Endothelial cell (in vitro differentiated cells): ENCODE measurements around the gene ENAH. TPM values are rescaled to one million over a fixed set of nuclear protein-coding genes. Genes with fewer than 3 reads are reported as not detected.

Experiments
- DNase-seq: peaks from one replicate; pipeline ENCODE4 v3.0.0; 2021; ENCODE audit warnings: low spot score
- H3K27ac Mint-ChIP-seq: one replicate; pipeline ENCODE4 v1.8.0; 2021; ENCODE audit warnings: mixed read lengths, inconsistent platforms; ENCODE audit not compliant: unreplicated experiment
- H3K27me3 Mint-ChIP-seq: one replicate; pipeline ENCODE4 v1.8.0; 2021; ENCODE audit warnings: mild to moderate bottlenecking, moderate library complexity, mixed read lengths, inconsistent platforms; ENCODE audit not compliant: unreplicated experiment
- H3K36me3 Mint-ChIP-seq: one replicate; pipeline ENCODE4 v1.8.0; 2021; ENCODE audit warnings: mild to moderate bottlenecking, low read depth, mixed read lengths, inconsistent platforms; ENCODE audit not compliant: unreplicated experiment
- H3K4me1 Mint-ChIP-seq: one replicate; pipeline ENCODE4 v1.8.0; 2021; ENCODE audit warnings: mild to moderate bottlenecking, mixed read lengths, inconsistent platforms; ENCODE audit not compliant: unreplicated experiment
- H3K4me3 Mint-ChIP-seq: one replicate; pipeline ENCODE4 v1.8.0; 2021; ENCODE audit warnings: mild to moderate bottlenecking, mixed read lengths, inconsistent platforms; ENCODE audit not compliant: unreplicated experiment
- H3K9me3 Mint-ChIP-seq: one replicate; pipeline ENCODE4 v1.8.0; 2021; ENCODE audit warnings: mixed read lengths, inconsistent platforms; ENCODE audit not compliant: unreplicated experiment
- CTCF ChIP-seq: fragments of 200-600 bp; sonication (generic); IDR thresholded peaks from one replicate; pipeline ENCODE4 v1.5.0; 2021; ENCODE audit warnings: antibody characterized with exemption; ENCODE audit not compliant: unreplicated experiment
- total RNA-seq: library from RNA; stranded (reverse); fragmentation: NEBNext Ultra II Directional; extraction: Animal tissue kit (Norgen Biotek cat#: 25700); gene quantifications from one replicate; pipeline ENCODE4 v1.2.1, GENCODE V29; 2021; ENCODE audit not compliant: unreplicated experiment

ENAH gene
- total RNA-seq, 1 donor from 2014 or later, result 82.9 TPM

- no peaks in the 10 kb centered on the region for H3K36me3 Mint-ChIP-seq
- H3K27me3 Mint-ChIP-seq, result peaks cover 4% of the 10 kb centered on the region
- no peak for DNase-seq
- H3K4me3 Mint-ChIP-seq, result no peak overlapping the region
- no peak for TF ChIP-seq CTCF
- no peaks in the 10 kb centered on the region for H3K9me3 Mint-ChIP-seq
- peaks cover 27% of the 10 kb centered on the region for H3K4me1 Mint-ChIP-seq
- no peak overlapping the region for H3K27ac Mint-ChIP-seq
Measured at GRCh38 chr1:225446595-225446960, 206.3 kb downstream of the ENAH start.

GRCh38 chr1:225445639-225446594, 207.0 kb downstream of the ENAH start:
- Mint-ChIP-seq H3K27me3 (peaks cover 3% of the 10 kb centered on the region), H3K27ac (no peak overlapping the region), H3K4me3 (no peak overlapping the region), H3K9me3 (no peaks in the 10 kb centered on the region), H3K4me1 (peaks cover 27% of the 10 kb centered on the region), H3K36me3 (no peaks in the 10 kb centered on the region)
- DNase-seq, result no peak
- TF ChIP-seq CTCF, result no peak

- no peak for DNase-seq
- TF ChIP-seq CTCF, result no peak
- peaks cover 3% of the 10 kb centered on the region for H3K27me3 Mint-ChIP-seq
- no peak overlapping the region for H3K4me3 Mint-ChIP-seq
- peaks cover 23% of the 10 kb centered on the region for H3K4me1 Mint-ChIP-seq
- no peaks in the 10 kb centered on the region for H3K36me3 Mint-ChIP-seq
- H3K27ac Mint-ChIP-seq, result no peak overlapping the region
- H3K9me3 Mint-ChIP-seq, result no peaks in the 10 kb centered on the region
Measured at GRCh38 chr1:225442123-225442505, 210.8 kb downstream of the ENAH start.

GRCh38 chr1:225441314-225442122, 211.4 kb downstream of the ENAH start:
- Mint-ChIP-seq H3K4me3 (no peak overlapping the region), H3K36me3 (no peaks in the 10 kb centered on the region), H3K27me3 (peaks cover 3% of the 10 kb centered on the region), H3K4me1 (peaks cover 21% of the 10 kb centered on the region), H3K27ac (no peak overlapping the region), H3K9me3 (no peaks in the 10 kb centered on the region)
- DNase-seq, result no peak
- TF ChIP-seq CTCF, result no peak
